MM.1S (cell line): ENCODE measurements around the gene EHBP1.

Experiments
- EZH2 ChIP-seq: fragments of 300-600 bp; sonication (generic); optimal IDR thresholded peaks from 2 replicates; pipeline ENCODE3; 2017; ENCODE audit warnings: low read depth, mild to moderate bottlenecking, antibody characterized with exemption, low read length, mixed read lengths
- TF ChIP-seq, protein P1 (sequence below): fragments of 300-600 bp; sonication (generic); IDR thresholded peaks from 2 replicates; pipeline ENCODE4 v1.5.1; 2016; ENCODE audit warnings: antibody characterized with exemption, low read length, mixed read lengths

DNA sequence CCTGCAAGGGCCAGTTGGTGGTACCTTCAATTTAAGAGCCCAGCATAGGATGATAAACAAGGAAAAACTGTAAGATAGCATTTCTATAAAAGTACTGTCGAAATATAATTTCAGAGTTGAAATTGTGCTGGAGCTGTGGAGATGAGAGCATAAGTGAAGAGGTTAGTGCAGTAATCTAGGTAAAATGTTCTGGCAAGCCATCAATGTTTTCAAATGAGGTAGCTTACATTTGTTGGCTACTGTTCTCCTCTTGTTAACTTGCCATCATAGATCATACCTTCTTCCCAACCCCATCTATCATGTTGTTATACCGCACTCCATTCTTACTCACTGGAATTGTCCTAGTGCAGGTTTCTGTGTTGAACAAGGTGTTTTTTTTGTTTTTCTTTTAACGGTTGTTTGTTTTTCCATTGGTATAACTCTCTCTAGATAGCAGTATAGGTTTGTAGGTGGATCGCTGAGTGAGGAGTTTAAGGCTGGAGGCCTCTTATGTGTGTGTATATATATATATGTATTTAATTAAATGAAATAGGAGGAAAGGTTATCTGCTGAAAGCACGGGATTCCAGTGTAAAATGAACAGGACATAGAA, 40.5 kb downstream of the EHBP1 start:
- no peak for TF ChIP-seq EZH2
- TF ChIP-seq, protein P1, sequence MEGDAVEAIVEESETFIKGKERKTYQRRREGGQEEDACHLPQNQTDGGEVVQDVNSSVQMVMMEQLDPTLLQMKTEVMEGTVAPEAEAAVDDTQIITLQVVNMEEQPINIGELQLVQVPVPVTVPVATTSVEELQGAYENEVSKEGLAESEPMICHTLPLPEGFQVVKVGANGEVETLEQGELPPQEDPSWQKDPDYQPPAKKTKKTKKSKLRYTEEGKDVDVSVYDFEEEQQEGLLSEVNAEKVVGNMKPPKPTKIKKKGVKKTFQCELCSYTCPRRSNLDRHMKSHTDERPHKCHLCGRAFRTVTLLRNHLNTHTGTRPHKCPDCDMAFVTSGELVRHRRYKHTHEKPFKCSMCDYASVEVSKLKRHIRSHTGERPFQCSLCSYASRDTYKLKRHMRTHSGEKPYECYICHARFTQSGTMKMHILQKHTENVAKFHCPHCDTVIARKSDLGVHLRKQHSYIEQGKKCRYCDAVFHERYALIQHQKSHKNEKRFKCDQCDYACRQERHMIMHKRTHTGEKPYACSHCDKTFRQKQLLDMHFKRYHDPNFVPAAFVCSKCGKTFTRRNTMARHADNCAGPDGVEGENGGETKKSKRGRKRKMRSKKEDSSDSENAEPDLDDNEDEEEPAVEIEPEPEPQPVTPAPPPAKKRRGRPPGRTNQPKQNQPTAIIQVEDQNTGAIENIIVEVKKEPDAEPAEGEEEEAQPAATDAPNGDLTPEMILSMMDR, result no peak
